ENCODE measurements around the gene POU2F2.

- no peak for TF ChIP-seq CTCF (IDR thresholded peaks at IDR 0.05)
- TF ChIP-seq POLR2A (IDR thresholded peaks at IDR 0.05), result no peak
Measured at GRCh38 chr19:42075364-42075615, 57.0 kb downstream of the POU2F2 start.
